ENCODE measurements around the gene TAF1A.

TAF1A gene

GRCh38 chr1:222529916-222530315 is 59.8 kb downstream of the TAF1A start:
- DNase-seq = no peak

GRCh38 chr1:222529181-222529580 is 60.6 kb downstream of the TAF1A start:
- DNase-seq = no peak

- no peak for DNase-seq
Measured at GRCh38 chr1:222525951-222526350, 63.8 kb downstream of the TAF1A start.

GRCh38 chr1:222523852-222524251 is 65.9 kb downstream of the TAF1A start:
- no peak for DNase-seq

GRCh38 chr1:222522105-222522915 is 67.4 kb downstream of the TAF1A start:
- DNase-seq = no peak

GRCh38 chr1:222521299-222522104 is 68.2 kb downstream of the TAF1A start:
- no peak for DNase-seq
